AG04450 (cell line): ENCODE data around the gene CBX5. TPM values are rescaled to one million over a fixed set of nuclear protein-coding genes. Genes with fewer than 3 reads are reported as not detected.

Source experiments
- CTCF ChIA-PET: fragments of 300-600, 350-600 bp; formaldehyde crosslinking; extraction: SDS; loops from one replicate; lab custom pipeline; 2022; ENCODE audit warnings: antibody characterized with exemption, inconsistent platforms; lab: Charles Lee
- POLR2A ChIA-PET: fragments of 350-600 bp; formaldehyde crosslinking; extraction: SDS; loops from one replicate; lab custom pipeline; 2021; ENCODE audit warnings: antibody characterized with exemption, inconsistent platforms; lab: Yijun Ruan, JAX
- DNase-seq: peaks from one replicate; pipeline ENCODE4 v3.0.0-alpha.2; 2011; ENCODE audit warnings: low read depth, low spot score
- H3K27ac ChIP-seq: one replicate; pipeline ENCODE4 v1.5.1; 2012; ENCODE audit warnings: low read depth, low read length, control low read depth
- H3K27me3 ChIP-seq: one replicate; pipeline ENCODE4 v1.6.0; 2012; ENCODE audit warnings: low read length; ENCODE audit not compliant: control insufficient read depth, insufficient read depth
- H3K4me3 ChIP-seq: 2 replicates; pipeline ENCODE4 v1.5.1; 2011; ENCODE audit warnings: mild to moderate bottlenecking, low read depth, low read length, control low read depth
- H3K9me3 ChIP-seq: 2 replicates; pipeline ENCODE4 v1.5.1; 2012; ENCODE audit warnings: low read length; ENCODE audit not compliant: control insufficient read depth, insufficient read depth
- CTCF ChIP-seq: IDR thresholded peaks from 2 replicates; pipeline ENCODE4 v1.5.1; 2011; ENCODE audit warnings: low read depth, low read length, control low read depth, inconsistent platforms
- polyA plus RNA-seq: library from polyadenylated mRNA; depleted of rRNA; stranded (reverse); fragments of >200 nt; gene quantifications from 2 replicates; pipeline ENCODE4 v1.2.3, GENCODE V29; 2011

The CBX5 gene
- polyA plus RNA-seq, 1 experiment = 62.3 TPM

- Histone ChIP-seq H3K27ac (no peak overlapping the region), H3K9me3 (no peaks in the 10 kb centered on the region), H3K4me3 (no peak overlapping the region), H3K27me3 (no peaks in the 10 kb centered on the region)
- DNase-seq = no peak
- POLR2A ChIA-PET = interaction anchor here (1.6 kb wide), 1 partner anchor 33 kb away, joined by 11 read pairs; no protein-coding TSS in a partner anchor
- TF ChIP-seq CTCF = no peak
- CTCF ChIA-PET = interaction anchor here (0.8 to 1.1 kb wide), 2 partner anchors 9 to 1715 kb away, joined by 3 read pairs; no protein-coding TSS in a partner anchor
Observed at GRCh38 chr12:54225666-54226065, 54.3 kb downstream of the CBX5 start.

GRCh38 chr12:54222609-54223008, 57.3 kb downstream of the CBX5 start:
- CTCF ChIA-PET = interaction anchor here (1.0 to 5.3 kb wide), 11 partner anchors 8 to 177 kb away, joined by 3 to 40 read pairs (median 6); partner anchors contain the start of gene COPZ1
- POLR2A ChIA-PET = interaction anchor here (0.7 to 1.6 kb wide), 5 partner anchors 29 to 110 kb away, joined by 3 to 8 read pairs (median 4); partner anchors contain the start of genes CBX5, COPZ1 and HNRNPA1
- no peak for TF ChIP-seq CTCF
- peak; percentile 90 for DNase-seq
- Histone ChIP-seq H3K27ac (peak overlapping the region; percentile 84), H3K4me3 (no peak overlapping the region), H3K27me3 (no peaks in the 10 kb centered on the region), H3K9me3 (no peaks in the 10 kb centered on the region; the same call in 1 of the 2 replicates)

GRCh38 chr12:54221402-54221984, 58.4 kb downstream of the CBX5 start:
- Histone ChIP-seq H3K4me3 (no peak overlapping the region), H3K27ac (no peak overlapping the region), H3K27me3 (no peaks in the 10 kb centered on the region), H3K9me3 (no peaks in the 10 kb centered on the region; the same call in 1 of the 2 replicates)
- CTCF ChIA-PET = interaction anchor here (0.6 to 5.3 kb wide), 17 partner anchors 11 to 178 kb away, joined by 3 to 40 read pairs (median 8); partner anchors contain the start of gene COPZ1
- TF ChIP-seq CTCF = no peak
- POLR2A ChIA-PET = interaction anchor here (1.6 kb wide), 2 partner anchors 59 to 138 kb away, joined by 5 to 8 read pairs; partner anchors contain the start of genes CBX5 and HNRNPA1
- DNase-seq = no peak

- no peak overlapping the region for H3K27ac ChIP-seq
- ChIA-PET POLR2A (interaction anchor here (1.2 to 1.6 kb wide), 2 partner anchors 60 to 139 kb away, joined by 5 to 8 read pairs; partner anchors contain the start of genes CBX5 and HNRNPA1), CTCF (interaction anchor here (0.8 to 5.3 kb wide), 14 partner anchors 8 to 451 kb away, joined by 3 to 40 read pairs (median 8); partner anchors contain the start of gene COPZ1)
- DNase-seq = no peak
- no peaks in the 10 kb centered on the region for H3K27me3 ChIP-seq
- H3K4me3 ChIP-seq = no peak overlapping the region
- no peak for TF ChIP-seq CTCF
- no peaks in the 10 kb centered on the region; the same call in 1 of the 2 replicates for H3K9me3 ChIP-seq
Observed at GRCh38 chr12:54220567-54220966, 59.4 kb downstream of the CBX5 start.

- peak; percentile 53 for DNase-seq
- peak; percentile 88 for TF ChIP-seq CTCF
- POLR2A ChIA-PET = interaction anchor here (0.5 to 1.6 kb wide), 5 partner anchors 10 to 413 kb away, joined by 3 to 8 read pairs (median 7); partner anchors contain the start of genes CBX5 and HNRNPA1
- Histone ChIP-seq H3K27ac (no peak overlapping the region), H3K9me3 (no peaks in the 10 kb centered on the region; the same call in 1 of the 2 replicates), H3K4me3 (no peak overlapping the region), H3K27me3 (no peaks in the 10 kb centered on the region)
- CTCF ChIA-PET = interaction anchor here (0.6 to 5.3 kb wide), 20 partner anchors 9 to 652 kb away, joined by 3 to 40 read pairs (median 7); partner anchors contain the start of gene COPZ1
Observed at GRCh38 chr12:54220092-54220557, 59.8 kb downstream of the CBX5 start.
